Activated naive CD4-positive, alpha-beta T cell treated with anti-CD3 and anti-CD28 coated beads for 36 hours (primary cell): ENCODE data around the gene MRPS25. TPM values are rescaled to one million over a fixed set of nuclear protein-coding genes. Genes with fewer than 3 reads are reported as not detected.

ENCODE experiments used
- CTCF ChIA-PET: fragments of 350-600 bp; sonication (Branson Sonifier 250); formaldehyde crosslinking; loops from one replicate; lab custom pipeline; 2021; ENCODE audit warnings: antibody characterized with exemption; lab: Charles Lee
- DNase-seq: peaks from one replicate; pipeline ENCODE4 v3.0.0-alpha.2; 2020
- H3K27ac Mint-ChIP-seq: one replicate; pipeline ENCODE4 v1.8.0; 2021; ENCODE audit warnings: mild to moderate bottlenecking, mixed read lengths
- H3K27me3 Mint-ChIP-seq: one replicate; pipeline ENCODE4 v1.8.0; 2021; ENCODE audit warnings: low read depth, mixed read lengths
- H3K36me3 Mint-ChIP-seq: one replicate; pipeline ENCODE4 v1.8.0; 2021; ENCODE audit warnings: low read depth, mixed read lengths
- H3K4me1 Mint-ChIP-seq: one replicate; pipeline ENCODE4 v1.8.0; 2021; ENCODE audit warnings: low read depth, mixed read lengths
- H3K4me3 Mint-ChIP-seq: one replicate; pipeline ENCODE4 v1.8.0; 2021; ENCODE audit warnings: mild to moderate bottlenecking, moderate library complexity, mixed read lengths
- H3K9me3 Mint-ChIP-seq: one replicate; pipeline ENCODE4 v1.8.0; 2021; ENCODE audit warnings: mixed read lengths
- intact Hi-C: fragments of 100-400 bp; cut with micrococcal nuclease; formaldehyde crosslinking; loops from one replicate; pipeline ENCODE4 v1.15.1; 2023
- total RNA-seq, 2 experiments: library from RNA; stranded (reverse); gene quantifications; one replicate each; pipeline ENCODE4 v1.2.3, GENCODE V29; 2021

Gene MRPS25
- total RNA-seq, 2 experiments from 2014 or later = 55.0 to 57.5 TPM

DNA sequence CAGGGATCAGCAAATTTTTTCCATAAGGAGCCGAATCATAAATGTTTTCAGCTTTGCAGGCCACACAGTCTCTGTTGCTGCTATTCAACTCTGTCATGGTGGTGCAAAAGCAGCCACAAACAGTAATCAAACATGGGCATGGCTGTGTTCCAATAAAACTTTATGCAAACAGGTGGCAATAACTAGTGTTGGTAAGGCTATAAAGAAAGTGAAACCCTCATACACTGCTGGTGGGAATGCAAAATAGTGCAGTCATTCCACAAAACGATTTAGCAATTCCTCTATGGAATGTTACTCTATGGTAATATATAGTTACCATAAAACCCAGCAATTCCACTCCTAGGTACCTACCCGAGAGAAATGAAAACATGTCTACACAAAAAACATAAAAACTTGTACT, 14.0 kb upstream of the MRPS25 start:
- DNase-seq = no peak
- Mint-ChIP-seq H3K9me3 (no peaks in the 10 kb centered on the region), H3K27me3 (no peaks in the 10 kb centered on the region), H3K4me1 (no peaks in the 10 kb centered on the region), H3K4me3 (no peak overlapping the region), H3K36me3 (peaks cover 47% of the 10 kb centered on the region), H3K27ac (no peak overlapping the region)
- intact Hi-C loops = no loop called here
- CTCF ChIA-PET = no interaction called here

DNA sequence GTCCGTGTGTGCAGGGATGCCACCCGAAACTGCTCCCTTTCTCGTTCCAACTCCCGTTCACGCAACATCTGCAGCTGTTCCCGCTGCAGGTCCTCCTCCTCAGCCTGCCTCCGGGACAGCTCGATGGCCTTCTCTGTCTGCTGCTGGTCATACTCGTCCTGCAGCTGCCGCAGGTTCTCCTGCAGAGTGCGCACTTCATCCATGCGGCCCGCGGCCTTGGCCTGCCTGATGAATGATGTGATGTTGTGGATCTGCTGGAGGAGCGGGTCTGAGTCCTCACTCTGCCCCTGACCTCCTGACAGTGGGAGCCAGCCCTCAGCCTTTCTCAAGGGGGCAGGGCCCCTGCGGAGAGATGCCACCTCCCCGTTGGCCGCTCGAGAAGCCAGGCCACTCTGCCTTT, 9.4 kb upstream of the MRPS25 start:
- intact Hi-C loops = no loop called here
- no peak overlapping the region for H3K4me3 Mint-ChIP-seq
- DNase-seq = no peak
- CTCF ChIA-PET = interaction anchor here (1.1 kb wide), 1 partner anchor 23 kb away, joined by 3 read pairs; no protein-coding TSS in a partner anchor
- H3K4me1 Mint-ChIP-seq = peaks cover 2% of the 10 kb centered on the region
- H3K27ac Mint-ChIP-seq = no peak overlapping the region
- no peaks in the 10 kb centered on the region for H3K27me3 Mint-ChIP-seq
- H3K9me3 Mint-ChIP-seq = no peaks in the 10 kb centered on the region
- H3K36me3 Mint-ChIP-seq = peaks cover 36% of the 10 kb centered on the region

DNA sequence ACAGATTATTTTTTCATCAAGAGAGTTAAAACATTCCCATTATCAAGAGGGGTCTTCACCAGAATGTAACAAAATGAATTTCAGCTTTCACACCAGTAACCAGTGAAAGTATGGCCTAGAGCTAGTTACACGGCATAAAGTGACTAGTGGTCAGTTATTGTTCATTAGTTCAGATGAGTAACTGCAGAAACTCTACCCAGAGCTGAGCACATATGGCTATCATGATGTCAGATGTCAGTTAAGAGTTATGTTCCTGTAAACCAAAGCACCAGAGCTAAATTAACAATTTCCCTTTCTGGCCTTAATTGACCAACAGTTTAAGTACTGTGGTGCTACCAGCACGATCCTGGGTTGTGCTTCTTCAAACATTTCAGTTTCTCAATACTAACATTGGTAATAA, 6.6 kb upstream of the MRPS25 start:
- Mint-ChIP-seq H3K36me3 (peaks cover 22% of the 10 kb centered on the region), H3K27me3 (no peaks in the 10 kb centered on the region), H3K4me1 (peaks cover 2% of the 10 kb centered on the region), H3K27ac (no peak overlapping the region), H3K4me3 (no peak overlapping the region), H3K9me3 (no peaks in the 10 kb centered on the region)
- intact Hi-C loops = no loop called here
- DNase-seq = no peak
- CTCF ChIA-PET = interaction anchor here (0.6 to 1.6 kb wide), 4 partner anchors 11 to 281 kb away, joined by 3 to 5 read pairs (median 4); no protein-coding TSS in a partner anchor

DNA sequence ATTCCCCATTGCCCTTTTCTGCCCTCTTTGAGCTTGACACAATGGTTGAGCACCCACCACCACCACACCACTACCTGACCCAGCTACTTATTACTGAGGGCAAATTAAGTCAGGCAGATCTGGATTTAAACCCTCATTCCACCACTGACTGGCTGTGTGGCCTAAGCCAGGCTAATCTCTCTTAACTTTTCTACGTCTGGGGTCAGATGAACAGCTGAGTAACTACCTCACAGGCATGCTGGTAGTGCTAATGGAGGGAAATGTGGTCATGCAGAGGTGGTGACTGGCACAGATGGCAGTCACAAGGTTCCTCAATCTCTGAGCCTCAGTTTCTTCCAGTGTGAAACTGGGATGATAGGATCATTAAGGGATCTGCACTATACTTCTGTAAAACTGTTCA, 4.3 kb upstream of the MRPS25 start:
- DNase-seq = no peak
- CTCF ChIA-PET = interaction anchor here (1.4 kb wide), 1 partner anchor 17 kb away, joined by 3 read pairs; no protein-coding TSS in a partner anchor

DNA sequence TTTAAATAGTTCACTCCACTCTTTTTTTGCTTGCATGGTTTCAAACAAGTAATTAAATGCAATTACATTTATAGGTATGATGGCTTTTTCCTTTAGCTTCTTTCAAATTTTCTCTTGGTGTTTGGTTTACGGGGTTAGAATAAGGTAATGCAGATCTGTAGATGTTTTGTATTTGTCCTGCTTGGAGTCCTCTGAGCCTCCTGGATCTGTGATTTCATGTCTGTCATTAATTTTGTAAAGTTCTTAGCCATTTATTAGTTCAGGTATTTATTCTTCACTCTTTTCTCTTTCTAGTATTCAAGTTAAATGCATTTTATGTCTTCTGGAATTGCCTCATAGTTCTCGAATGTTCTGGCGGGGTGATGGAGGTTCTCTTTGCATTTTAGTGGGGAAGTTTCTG, 1.4 kb upstream of the MRPS25 start:
- no peaks in the 10 kb centered on the region for H3K9me3 Mint-ChIP-seq
- CTCF ChIA-PET = no interaction called here
- peaks cover 21% of the 10 kb centered on the region for H3K4me1 Mint-ChIP-seq
- no peak for DNase-seq
- no peak overlapping the region for H3K27ac Mint-ChIP-seq
- no peak overlapping the region for H3K4me3 Mint-ChIP-seq
- intact Hi-C loops = loop anchor here (5.0 kb wide), 1 partner anchor 889 kb away; the partner anchor contains the start of genes LSM3 and XPC
- H3K27me3 Mint-ChIP-seq = no peaks in the 10 kb centered on the region
- H3K36me3 Mint-ChIP-seq = peaks cover 11% of the 10 kb centered on the region

More for the DNA sequence above, 4.3 kb upstream of the MRPS25 start:
- Mint-ChIP-seq H3K9me3 (no peaks in the 10 kb centered on the region), H3K4me1 (peaks cover 8% of the 10 kb centered on the region), H3K36me3 (peaks cover 9% of the 10 kb centered on the region), H3K27me3 (no peaks in the 10 kb centered on the region), H3K4me3 (no peak overlapping the region), H3K27ac (no peak overlapping the region)
- intact Hi-C loops = loop anchor here (5.0 kb wide), 1 partner anchor 892 kb away; the partner anchor contains the start of genes LSM3 and XPC

DNA sequence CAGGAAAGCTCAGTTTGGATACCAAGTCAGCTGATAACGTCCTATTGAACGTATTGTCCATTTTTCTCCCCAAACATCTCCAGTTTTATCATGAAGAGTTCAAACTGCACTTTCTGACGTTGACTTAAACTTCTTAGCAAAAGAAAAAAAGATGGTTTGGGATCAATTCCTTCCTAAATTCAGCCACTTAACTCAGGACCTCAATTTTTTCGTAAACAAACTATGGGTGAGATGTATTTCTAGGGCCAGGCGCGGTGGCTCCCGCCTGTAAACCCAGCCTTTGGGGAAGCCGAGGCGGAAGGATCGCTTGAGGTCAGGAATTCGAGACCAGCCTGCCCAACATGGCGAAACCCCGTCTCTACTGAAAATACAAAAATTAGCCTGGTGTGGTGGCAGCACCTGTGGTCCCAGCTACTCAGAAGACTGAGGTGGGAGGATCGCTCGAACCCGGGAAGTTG, 464 bp upstream of the MRPS25 start:
- intact Hi-C loops = loop anchor here (1.0 to 5.0 kb wide), 7 partner anchors 10 to 888 kb away; partner anchors contain the start of genes CCDC174, LSM3, NR2C2 and RBSN
- no peak for DNase-seq
- Mint-ChIP-seq H3K4me1 (peaks cover 25% of the 10 kb centered on the region), H3K36me3 (peaks cover 11% of the 10 kb centered on the region), H3K9me3 (no peaks in the 10 kb centered on the region), H3K27me3 (no peaks in the 10 kb centered on the region), H3K27ac (no peak overlapping the region), H3K4me3 (peak overlapping the region; percentile 96)
- CTCF ChIA-PET = interaction anchor here (2.5 kb wide), 1 partner anchor 14 kb away, joined by 13 read pairs; no protein-coding TSS in a partner anchor

DNA sequence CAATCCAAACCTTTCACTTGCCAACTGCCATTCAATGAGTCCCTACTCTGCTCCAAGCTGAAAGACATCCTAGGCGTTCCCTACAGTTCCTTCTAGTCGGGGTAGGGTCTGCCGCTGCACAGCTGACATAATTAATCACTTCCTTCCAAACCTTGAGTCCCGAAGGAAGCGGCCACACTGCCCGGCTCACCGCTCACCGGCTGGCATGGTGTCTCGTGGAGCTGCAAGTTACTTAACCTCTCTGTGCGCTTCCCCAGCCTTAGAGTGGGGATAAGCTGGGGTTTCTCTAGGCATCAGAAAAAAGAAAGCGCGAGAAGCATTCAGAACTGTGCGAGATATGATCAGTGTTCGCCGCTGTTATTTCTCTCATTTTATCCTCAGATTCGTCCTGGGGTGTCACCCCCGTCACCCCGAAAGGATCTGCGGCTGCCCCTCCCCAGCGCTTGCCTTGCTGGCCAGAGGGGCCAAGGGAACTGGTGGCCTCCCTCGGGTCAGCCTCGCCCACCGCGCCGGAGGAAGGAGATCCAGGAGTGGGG, 748 bp downstream of the MRPS25 start:
- CTCF ChIA-PET = interaction anchor here (0.9 to 2.5 kb wide), 3 partner anchors 13 to 143 kb away, joined by 3 to 13 read pairs (median 3); no protein-coding TSS in a partner anchor
- intact Hi-C loops = loop anchor here (2.0 kb wide), 2 partner anchors 14 to 140 kb away; no protein-coding TSS in a partner anchor
- peaks cover 27% of the 10 kb centered on the region for H3K4me1 Mint-ChIP-seq
- peak overlapping the region; percentile 96 for H3K4me3 Mint-ChIP-seq
- peak overlapping the region; percentile 74 for H3K27ac Mint-ChIP-seq
- no peaks in the 10 kb centered on the region for H3K27me3 Mint-ChIP-seq
- H3K36me3 Mint-ChIP-seq = peaks cover 14% of the 10 kb centered on the region
- peak; percentile 43 for DNase-seq
- H3K9me3 Mint-ChIP-seq = no peaks in the 10 kb centered on the region

DNA sequence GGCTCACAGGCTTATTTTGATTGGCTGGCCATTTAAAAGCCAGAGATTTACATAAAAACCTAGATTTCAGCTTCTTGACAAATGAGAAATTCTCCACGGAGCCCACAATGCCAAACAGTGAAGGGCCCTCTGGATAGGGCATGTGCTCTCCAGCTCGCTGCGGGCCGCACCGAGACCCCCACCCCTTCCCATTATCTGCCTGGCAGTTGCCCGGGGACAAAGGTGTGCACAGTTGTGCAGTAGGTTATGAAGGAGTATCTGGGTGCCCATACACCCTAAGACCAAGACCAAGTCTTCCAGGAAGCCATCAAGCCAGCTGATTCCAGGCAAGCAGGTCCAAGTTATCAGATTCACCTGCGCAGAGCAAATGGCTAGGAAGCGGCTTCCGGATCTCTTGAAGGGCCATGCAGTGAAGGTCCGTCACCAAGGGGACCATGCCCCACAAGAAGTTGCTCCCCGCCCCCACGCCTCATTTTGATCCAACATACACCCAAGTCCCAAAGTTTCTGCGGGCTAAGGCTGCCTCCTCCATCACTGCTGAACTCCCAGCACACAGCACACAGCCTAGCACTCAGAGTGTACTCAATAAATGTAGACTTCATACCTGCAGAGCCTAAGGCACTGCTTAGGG, 1.3 kb downstream of the MRPS25 start:
- CTCF ChIA-PET = interaction anchor here (0.9 to 2.5 kb wide), 3 partner anchors 12 to 142 kb away, joined by 3 to 13 read pairs (median 3); no protein-coding TSS in a partner anchor
- DNase-seq = no peak
- Mint-ChIP-seq H3K27ac (peak overlapping the region; percentile 74), H3K36me3 (peaks cover 18% of the 10 kb centered on the region), H3K4me3 (peak overlapping the region; percentile 96), H3K27me3 (no peaks in the 10 kb centered on the region), H3K9me3 (no peaks in the 10 kb centered on the region), H3K4me1 (peaks cover 27% of the 10 kb centered on the region)
- intact Hi-C loops = loop anchor here (2.0 kb wide), 2 partner anchors 13 to 139 kb away; no protein-coding TSS in a partner anchor

DNA sequence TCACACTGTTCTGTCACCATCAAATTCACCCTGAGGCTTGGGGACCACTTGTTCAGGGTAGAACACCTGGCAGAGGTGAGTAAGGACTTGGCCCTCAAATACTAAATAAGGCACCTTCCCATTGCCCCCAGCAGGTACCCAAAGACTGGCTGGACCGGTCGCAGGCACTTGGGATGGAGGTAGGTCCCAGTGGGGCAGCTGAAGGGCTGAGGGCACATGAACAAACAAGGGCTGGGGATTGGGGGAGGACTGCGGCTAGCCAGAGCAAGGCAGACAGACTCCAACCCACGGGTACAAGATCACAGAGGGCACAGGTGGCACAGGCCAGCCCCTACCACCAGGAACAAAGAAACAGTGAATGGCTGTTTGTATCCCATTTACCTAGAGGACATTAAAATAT, 1.9 kb downstream of the MRPS25 start:
- CTCF ChIA-PET = interaction anchor here (1.1 kb wide), 1 partner anchor 142 kb away, joined by 3 read pairs; no protein-coding TSS in a partner anchor

DNA sequence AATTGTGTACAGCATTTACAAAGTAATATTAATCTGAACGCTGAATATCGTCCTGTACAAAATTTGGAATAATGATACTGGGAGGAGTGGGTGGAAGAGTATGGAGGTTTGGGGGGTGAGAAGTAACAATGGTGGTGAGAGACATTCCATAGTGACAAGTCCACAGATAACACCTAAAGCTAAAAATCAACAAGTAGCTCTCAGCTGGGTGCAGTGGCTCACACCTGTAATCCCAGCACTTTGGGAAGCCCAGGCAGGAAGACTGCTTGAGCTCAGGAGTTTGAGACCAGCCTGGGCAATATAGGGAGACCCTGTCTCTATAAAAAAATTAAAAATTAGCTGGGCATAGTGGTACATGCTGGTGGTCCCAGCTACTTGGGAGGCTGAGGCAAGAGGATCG, 5.1 kb downstream of the MRPS25 start:
- CTCF ChIA-PET = interaction anchor here (1.3 kb wide), 1 partner anchor 11 kb away, joined by 4 read pairs; no protein-coding TSS in a partner anchor
- H3K36me3 Mint-ChIP-seq = peaks cover 44% of the 10 kb centered on the region
- no peaks in the 10 kb centered on the region for H3K9me3 Mint-ChIP-seq
- DNase-seq = no peak
- no peaks in the 10 kb centered on the region for H3K27me3 Mint-ChIP-seq
- no peak overlapping the region for H3K27ac Mint-ChIP-seq
- no peak overlapping the region for H3K4me3 Mint-ChIP-seq
- peaks cover 40% of the 10 kb centered on the region for H3K4me1 Mint-ChIP-seq
- intact Hi-C loops = no loop called here

More for the DNA sequence above, 1.9 kb downstream of the MRPS25 start:
- no peaks in the 10 kb centered on the region for H3K9me3 Mint-ChIP-seq
- peak overlapping the region; percentile 96 for H3K4me3 Mint-ChIP-seq
- intact Hi-C loops = no loop called here
- H3K27me3 Mint-ChIP-seq = no peaks in the 10 kb centered on the region
- no peak for DNase-seq
- no peak overlapping the region for H3K27ac Mint-ChIP-seq
- H3K36me3 Mint-ChIP-seq = peaks cover 23% of the 10 kb centered on the region
- H3K4me1 Mint-ChIP-seq = peaks cover 27% of the 10 kb centered on the region

DNA sequence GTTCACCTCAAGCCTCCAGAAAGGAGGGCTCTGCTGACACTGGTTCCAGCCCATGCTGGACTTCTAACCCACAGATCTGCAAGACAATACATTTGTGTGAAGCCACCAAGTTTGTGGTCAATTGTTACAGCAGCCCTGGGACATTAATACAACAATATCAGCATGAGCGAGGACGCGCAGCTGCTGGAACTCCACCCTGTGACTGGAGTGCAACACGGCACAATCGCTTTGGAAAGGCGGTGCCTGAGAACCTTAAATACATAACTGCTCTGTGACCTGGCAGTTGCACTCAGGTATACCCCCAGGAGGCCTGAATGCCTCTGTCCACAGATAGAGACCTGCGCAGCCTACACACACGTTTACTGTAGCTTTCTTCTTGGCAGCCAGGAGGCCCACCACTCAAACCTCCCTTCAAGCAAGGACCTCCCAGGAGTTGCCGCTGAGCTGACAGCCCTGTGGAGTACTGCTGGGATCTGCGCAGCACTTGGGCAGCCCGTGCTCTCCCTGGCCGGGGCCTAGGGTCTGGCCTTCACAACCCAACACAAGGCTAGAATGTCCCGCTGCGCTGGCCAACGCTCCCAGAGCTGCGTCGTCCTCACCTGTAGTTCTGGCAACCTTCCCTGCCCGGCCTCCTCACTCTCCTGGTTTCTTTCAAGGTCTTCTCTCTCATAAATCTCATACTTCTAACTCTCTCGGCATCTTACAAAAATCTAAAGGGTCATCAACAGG, 8.3 kb downstream of the MRPS25 start:
- no peak overlapping the region for H3K27ac Mint-ChIP-seq

More for the DNA sequence above, 8.3 kb downstream of the MRPS25 start:
- CTCF ChIA-PET = interaction anchor here (1.8 kb wide), 1 partner anchor 14 kb away, joined by 5 read pairs; no protein-coding TSS in a partner anchor
- Mint-ChIP-seq H3K36me3 (peaks cover 47% of the 10 kb centered on the region), H3K9me3 (peaks cover 1% of the 10 kb centered on the region), H3K4me3 (no peak overlapping the region), H3K27me3 (no peaks in the 10 kb centered on the region), H3K4me1 (peaks cover 41% of the 10 kb centered on the region)
- DNase-seq = no peak
- intact Hi-C loops = no loop called here
